ENCODE results near the gene GBA3. TPM values are rescaled to one million over a fixed set of nuclear protein-coding genes. Genes with fewer than 3 reads are reported as not detected.

Gene GBA3
- 0.54 TPM for polyA plus RNA-seq (ENCODE audit: insufficient read length)

DNA sequence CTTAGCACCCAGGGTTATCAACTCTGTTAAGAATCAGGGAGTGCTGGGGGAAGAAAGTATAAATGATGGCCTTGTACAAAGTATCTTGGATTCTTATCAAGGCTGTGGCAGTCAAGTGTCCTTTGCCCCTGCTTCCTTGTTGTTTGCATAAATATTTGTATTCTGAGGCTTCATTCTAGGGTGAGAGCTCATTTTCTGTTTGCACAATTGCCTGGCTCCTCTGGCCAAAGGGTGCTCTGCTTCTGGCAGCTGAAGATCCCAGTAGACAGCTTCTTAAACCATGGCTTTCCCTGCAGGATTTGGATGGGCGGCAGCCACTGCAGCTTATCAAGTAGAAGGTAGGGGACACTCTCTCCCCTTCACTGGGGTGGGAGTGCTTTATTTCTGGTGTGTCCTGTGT lies at the start of gene GBA3:
Gene GBA3 (plus strand): TSS at position 202 of the 400 bp plus-strand sequence.
- no peak for DNase-seq

DNA sequence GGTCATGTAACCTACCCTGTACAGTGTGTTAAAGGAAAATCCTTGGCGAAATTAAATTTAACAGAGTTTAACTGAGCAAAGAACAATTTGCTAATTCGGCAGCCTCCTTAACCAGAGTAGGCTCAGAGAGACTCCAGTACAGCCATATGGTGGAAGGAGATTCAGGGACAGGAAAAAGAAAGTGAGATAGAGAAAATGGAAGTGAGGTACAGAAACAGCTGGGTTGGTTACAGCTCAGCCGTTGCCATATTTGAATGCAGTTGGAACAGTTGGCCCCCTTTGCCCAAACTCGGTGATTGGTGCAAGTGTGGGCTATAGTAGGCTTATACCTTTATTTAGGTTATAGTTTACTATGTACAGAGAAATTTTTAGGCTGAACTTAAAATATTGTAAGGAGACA lies 48.8 kb upstream of the GBA3 start:
- DNase-seq: no peak

DNA sequence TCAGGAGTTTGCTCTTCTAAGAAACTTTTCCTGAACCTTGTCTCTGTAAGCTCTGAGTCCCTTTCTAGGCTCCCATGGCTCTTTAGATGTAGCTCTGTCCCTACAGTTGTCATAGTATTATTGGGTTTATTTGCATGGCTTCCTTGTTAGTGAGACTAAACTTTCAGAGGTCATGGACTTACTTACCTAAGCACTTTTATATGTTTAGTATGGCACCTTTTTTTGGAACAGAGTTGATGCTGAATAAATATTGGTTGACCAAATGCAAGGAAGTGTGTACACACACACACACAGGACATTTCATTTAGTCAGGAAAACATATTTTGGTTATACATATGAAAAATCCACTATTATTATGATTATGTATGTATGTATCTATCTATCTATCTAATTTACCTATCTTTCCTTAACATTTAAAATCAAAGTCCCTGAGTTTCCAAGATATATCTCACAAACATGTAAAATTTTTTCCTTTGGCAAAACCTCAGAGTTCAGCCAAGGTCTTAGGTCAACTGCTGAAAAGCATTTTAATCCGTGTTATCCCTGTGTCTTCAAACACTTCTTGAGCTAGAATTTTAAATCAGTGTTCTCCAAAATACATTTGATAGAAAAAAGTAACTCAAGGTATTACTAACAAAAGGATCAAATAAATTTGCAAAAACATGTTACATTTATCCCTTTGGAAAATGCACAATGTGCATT lies 47.1 kb upstream of the GBA3 start:
- DNase-seq: no peak

DNA sequence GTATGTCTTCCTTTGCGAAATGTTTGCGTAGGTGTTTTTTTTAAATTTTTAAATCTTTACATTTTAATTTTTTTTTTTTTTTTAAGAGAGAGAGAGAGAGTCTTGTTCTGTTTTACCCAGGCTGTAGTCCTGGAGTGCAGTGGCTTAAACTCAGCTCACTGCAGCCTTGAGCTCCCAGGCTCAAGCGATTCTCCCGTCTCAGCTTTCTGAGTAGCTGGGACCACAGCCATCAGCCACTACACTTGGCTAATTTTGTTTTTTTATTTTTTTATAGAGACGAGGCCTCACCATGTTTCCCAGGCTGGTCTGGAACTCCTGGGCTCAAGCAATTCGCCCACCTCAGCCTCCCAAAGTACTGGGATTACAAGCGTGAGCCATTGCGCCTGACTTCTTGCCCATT lies 43.7 kb upstream of the GBA3 start:
- DNase-seq: no peak

DNA sequence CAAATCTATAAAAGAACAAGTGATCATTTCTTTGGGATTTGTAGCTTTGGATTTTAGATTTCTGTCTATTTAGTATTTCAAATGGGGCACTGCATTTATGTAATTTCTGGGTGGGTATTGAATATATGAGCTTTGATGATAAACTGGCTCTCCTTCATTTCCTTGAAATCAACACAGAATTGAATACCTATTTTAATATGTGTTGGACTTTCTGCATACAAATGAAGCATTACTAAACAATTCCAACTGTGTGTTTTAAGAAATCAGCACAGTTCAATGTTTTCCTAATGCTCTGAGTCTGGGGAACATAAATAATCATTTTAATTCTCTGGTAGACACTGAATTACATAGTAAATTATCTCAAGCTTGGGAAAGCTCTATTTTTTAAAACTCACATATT lies 42.0 kb upstream of the GBA3 start:
- no peak for DNase-seq

DNA sequence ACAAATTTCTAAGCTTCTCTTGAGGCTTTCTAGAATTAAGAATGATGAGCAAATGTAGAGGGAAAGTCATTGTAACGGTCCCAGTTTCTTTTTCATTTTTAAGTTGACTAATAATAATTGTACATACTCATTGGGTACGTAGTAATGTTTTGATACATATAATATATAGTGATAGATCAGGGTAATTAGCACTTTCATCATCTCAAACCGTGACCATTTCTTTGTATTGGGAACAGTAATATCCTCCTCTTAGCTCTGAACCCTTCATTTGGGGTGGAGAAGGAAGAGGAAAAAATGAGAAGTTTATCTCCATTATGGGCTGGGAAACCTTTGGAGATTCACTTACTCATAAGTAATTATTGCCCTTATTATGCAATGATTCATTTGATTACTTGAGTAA lies 39.0 kb upstream of the GBA3 start:
- no peak for DNase-seq

DNA sequence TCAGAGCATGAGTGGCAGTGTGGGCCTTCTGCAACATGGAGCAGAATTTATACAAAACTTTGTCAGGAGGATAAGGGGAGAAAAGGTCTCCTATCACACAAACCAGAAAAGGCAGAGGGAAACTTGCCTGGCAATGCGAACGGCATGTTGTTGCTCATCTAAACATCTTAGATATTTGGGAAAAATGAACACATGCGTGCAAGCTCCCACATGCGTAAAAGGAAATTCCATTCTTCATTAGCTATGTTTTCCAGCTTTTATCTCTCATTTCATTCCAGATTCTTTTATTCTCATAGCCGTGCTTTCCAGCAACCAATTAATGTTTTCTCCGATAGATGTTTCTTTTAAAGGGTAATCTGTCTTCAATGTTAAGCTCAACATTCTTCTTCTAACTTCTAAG lies 31.3 kb upstream of the GBA3 start:
- no peak for DNase-seq

DNA sequence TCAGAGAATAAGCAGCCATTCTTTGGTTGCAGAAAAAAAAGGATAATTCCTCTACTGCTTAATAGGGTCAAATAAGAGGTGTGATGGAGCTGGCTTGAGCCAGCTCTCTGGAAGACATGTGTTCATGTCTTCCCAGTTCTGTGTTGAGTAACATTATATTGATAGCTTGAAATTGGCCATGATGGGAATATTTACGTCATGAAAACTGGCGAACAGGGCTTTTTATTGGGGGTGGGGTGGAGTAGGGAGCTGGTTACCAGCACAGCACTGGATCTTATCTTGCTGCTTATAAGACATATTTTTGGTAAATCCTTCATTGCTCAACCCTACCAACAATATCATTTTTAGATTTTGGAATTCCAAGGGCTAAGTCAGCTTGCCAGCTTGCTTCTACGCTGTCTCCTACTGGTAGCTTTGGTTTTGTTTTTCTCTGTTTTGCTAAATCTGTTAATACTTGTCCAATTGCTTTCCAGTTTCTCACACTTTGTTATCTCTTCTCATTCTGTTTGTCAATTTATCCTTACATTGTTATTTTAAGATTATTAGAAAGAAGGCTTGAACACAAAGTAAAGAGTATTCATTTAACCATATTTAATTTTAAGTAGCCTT lies 25.3 kb upstream of the GBA3 start:
- no peak for DNase-seq

DNA sequence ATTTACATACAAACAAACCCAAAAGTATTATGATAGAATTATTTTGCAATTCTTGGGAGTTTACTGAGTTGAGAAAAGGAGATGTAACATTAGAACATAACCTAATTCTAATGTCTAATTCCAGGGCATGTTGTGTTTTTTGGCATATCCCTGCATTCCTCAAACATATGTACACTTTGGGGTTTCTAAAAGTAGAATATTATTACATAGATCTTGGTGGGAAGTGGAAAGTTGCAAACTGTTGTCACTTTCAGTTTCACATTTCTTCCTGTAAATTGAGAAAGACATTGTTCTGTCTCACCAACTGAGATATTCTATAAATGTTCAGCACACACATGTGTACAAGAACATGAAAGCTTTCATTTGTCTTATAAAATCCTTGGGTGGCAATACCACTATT lies 24.4 kb upstream of the GBA3 start:
- peak; percentile 44 for DNase-seq

DNA sequence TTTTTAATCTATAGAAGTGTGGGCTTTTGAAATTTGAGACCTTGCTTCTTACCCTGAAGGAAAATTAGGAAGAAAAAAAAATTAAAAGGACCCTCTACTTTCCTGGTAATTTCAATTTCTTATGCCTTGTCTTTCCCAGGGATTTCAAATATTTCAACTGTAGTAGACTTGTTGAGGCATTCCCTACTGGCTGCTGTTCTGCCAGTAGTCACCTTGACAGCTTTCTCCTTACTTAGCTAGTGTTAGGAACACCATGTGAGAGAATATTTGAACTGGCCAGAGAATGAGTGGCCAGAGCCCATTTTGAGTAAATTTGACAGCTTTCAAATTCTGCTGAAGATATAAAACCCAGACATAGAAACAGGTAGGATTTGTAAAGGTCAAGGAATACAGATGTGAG lies 24.0 kb upstream of the GBA3 start:
- DNase-seq: no peak

DNA sequence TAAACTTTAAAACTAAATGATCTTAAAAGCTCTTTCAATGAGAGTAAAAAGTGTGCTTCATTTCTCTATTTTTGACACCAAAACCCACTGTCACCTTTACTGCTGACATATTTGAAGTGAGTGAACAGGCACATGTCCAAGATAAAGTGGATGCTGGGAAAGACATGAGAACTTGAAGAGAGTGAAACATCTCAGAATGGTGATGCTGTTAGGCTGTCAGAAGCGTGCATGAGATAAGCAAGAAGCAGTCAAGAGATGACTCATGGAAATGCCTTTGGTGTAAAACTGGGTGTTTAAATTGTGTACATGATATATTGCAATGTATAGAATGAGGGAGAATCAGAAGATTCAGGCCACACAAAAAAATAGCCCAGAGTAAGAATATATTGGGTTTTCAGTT lies 21.8 kb upstream of the GBA3 start:
- no peak for DNase-seq

DNA sequence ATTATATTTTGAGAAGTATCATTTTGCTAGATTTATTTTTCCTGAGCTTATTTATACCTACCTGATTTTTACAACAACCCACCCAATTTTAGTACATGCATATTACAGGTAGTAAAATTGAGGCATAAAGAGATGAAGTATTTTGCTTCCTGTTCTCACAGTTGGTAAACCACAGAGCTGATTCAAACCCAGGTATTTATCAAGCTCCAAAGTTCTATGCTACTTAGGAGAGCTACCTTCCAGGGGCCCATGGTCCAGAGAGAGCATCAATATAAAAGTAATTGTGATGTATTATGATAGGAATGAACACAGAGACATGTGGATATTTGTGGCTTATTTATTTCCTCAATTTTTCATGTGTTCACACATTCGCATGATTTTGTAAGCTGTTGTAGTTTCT lies 20.2 kb upstream of the GBA3 start:
- no peak for DNase-seq

DNA sequence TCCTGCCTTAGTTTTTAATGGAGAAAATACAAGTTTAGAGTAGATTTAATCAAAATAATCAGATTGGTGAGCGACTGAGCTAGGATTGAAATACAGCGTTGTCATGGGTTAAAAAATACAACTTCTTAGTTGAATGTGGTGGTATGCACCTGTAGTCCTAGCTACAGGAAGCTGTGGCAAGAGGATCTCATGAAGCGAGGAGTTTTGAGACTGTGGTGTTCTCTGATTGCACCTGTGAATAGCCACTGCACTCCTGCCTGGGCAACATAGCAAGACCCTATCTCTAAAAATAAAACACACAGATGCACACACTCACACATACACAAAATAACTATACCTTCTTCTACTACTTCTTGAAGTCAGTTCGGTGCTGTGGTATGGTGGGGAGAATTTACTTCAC lies 19.8 kb upstream of the GBA3 start:
- DNase-seq: no peak

DNA sequence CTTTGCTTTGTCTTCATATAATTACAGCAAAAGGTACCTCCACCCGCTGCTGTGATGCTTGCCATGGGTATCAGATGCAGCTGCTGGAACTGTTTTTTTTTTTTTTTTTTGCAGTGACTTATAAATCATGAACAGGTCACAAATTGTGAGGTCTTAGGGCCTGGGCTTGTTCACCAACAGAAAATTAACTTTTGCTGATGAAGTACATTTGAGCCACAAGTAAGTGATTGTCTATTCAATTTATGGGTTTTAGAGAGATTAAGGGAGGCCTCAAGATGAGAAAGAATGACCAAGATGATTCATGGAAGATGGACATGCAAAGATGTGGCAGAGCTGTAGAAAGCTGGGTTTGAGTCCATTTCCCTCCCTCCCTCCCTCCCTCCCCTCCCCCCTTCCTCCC lies 18.0 kb upstream of the GBA3 start:
- DNase-seq: no peak

DNA sequence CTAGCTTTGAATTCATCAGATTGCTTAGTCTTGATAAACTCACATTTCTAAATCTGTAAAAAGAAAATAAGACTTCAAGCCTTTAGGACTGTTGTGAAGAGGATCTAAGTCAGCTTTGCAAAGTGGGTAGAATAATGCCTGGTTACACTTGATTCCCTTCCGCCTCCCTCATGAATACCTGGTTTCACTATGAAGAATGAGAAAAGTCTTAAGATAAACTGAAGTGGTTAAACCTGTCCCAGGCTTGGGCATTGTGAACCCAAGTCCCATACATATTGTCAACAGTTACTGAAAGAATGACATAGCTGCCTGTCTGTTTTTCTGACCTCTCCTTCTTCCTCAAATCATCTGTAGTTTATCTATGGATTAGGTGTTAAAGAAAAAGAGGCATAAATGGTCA lies 16.7 kb upstream of the GBA3 start:
- no peak for DNase-seq

DNA sequence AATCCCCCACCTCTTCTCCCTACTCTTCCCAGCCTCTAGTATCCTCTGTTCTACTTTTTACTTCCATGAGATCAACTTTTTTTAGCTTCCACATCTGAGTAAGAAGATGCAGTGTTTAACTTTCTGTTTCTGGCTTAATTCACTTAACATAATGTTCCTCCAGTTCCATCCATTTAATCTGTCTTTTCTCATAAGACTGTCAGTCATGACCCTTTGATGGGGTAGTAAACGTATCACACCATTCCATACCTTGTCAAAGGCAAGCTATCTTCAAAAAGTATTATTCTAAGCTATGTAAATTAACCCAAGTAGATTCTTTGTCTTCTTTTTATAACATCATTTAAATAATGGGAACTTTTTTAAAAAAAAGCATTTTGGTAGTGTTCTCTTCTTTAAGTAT lies 15.0 kb upstream of the GBA3 start:
- DNase-seq: no peak

DNA sequence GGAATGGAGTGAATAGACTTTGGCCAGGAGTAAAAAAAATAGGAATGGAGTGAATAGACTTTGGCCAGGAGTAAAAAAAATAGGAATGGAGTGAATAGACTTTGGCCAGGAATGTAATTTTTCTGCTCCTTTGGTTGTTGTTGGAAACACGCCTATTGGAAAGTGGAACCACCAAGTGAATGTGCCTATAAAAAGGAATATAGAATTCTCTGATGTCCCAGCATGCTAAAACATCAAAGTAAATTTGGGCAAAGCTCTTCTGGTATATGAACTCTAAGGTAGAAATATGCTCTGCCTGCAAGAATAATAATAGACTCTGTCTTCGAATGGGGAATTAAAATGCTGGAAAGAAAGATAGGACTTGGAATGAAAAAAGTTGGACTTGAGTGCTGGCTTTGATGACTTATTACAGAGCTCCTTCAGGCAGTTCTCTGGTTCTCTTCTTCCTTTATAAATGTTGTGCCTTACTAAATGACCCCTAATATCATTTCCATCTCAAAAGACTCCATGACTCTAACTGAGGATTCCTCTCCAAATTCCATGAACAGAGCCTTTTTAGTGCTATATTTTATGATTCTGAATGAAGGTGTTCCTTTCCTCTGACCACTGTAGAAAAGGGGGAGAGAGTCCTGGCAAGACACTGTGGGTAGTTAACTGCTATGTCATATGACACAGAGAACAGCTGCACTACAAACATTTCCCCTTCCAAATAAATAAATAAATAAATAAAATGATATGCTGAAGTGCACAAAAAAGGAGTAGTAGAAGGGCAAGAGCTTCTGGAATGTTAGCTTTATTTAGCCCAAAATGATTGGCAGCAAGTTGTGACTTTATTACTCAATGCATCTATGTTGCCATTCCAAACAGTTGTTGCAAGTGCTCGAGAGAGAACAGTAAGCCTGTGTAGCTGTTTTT lies 13.5 kb upstream of the GBA3 start:
- DNase-seq: peak; percentile 83

DNA sequence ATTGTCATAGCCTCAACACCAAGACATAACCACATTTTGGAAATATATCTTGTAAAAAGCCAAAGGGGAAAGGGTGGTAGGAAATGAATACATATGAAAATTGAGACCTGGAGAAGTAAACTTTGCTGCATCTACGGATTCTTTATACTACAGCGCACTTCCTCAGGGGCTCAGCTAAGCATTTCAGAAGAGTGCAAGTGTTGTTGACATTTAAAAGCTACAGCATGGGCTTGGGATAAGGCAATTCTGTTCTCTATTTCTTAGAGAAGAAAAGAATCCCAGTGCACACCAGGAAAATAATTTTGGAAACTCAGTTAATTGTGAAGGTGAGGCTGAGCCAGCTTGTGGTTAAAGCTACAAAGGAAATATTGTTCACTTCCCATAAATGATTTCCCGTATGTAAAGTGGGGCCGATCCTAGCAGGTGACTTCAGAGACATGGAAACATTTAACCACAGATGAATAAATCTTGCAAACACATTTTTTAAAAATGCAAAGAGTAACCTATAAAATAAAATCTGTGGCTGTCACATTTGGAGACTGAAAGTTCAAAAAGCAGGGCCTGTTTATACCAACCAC lies 12.6 kb upstream of the GBA3 start:
- DNase-seq: peak; percentile 29

DNA sequence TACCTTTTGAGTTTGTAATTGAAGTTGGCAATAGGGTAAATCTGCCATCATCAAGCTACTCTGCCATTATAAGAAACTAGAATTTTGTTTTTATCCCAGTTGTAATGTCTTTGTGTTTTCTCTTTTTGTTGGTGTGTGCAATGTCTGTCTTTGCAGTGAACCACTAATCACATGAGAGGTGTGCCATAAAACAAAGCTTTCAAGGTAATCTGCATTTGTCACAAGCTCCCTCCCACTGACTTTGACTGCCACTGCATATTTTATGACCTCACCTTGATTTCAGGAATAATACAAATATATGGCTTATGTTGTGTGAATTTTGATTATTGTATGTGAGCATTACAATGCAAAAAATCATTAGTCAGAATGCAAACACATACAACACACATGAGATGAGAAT lies 9.0 kb upstream of the GBA3 start:
- DNase-seq: no peak

DNA sequence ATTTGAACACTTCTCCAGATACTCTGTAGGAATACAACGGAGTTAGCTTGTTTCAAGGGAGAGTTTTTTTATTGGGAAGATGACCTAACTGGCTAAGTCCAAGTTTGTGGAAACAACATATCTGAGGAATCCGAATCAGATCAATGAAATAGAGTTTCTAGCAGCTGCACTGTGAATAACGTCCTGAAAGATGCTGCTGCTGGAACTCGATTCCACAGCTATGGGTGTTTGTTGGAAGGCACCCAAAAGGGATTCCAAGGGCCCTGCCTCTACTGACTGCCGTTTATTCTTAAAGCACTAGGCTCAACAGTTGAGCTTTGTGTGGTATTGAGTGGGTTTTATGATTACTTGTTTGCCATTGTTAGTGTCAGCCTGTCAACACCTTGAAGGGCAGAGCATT lies 6.6 kb upstream of the GBA3 start:
- no peak for DNase-seq

DNA sequence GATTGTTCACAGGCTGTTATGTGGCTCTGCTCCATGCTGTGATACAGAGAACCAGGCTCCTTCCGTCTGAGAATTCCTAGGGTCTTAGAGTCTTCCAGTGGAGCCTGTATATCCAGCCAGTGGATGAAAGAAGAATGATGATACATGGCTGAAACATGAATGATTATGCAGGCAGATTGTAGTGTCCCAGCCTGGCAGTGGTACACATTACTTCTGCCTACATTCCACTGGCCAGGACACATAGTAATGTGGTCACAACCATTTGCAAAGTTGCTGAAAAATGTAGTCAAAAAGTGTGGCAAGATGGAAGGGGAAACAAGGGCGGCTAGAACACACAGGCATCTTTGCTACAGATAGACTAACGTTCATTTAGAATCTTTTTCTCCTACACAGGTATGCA lies 4.5 kb upstream of the GBA3 start:
- no peak for DNase-seq

DNA sequence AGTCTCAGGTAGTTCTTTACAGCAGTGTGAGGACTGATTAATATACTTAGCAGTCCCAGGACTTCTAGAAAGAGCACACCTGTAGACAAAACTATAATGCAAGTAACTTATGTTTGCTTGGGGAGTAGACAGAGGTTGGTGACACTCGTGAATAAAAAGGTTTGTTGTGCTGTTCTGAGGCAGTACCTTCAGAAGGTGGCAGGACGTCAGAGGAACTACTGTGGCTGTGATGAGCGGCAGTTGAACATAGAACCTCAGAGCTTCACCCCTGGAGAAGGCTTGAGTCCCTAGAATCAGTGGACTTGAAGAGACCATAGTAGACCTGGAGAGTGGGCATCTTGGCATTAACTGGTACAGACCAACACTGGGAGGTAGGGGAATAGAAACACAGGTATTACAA lies 3.3 kb upstream of the GBA3 start:
- no peak for DNase-seq

DNA sequence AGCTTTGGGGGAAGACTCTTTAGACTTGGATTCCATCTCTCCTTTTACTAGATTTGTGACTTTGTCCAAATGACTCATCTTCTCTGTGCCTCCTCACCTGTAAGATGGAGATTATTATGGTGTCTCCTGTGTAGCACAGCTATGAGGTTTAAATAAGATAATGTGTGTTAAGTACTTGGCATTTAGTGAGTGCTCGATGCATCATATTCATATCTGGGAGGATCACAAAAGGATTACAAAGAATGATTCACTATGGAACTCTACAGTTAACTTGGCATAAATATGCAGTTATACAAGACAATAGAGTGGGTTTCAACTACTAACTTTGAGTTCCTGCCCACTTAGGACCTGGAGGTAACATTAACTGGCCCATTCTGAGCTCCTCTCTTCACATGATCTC lies 2.3 kb downstream of the GBA3 start:
- no peak for DNase-seq

All from hindlimb muscle (tissue), 1 donor.